ENCODE measurements around the gene PTPRD.
"Not testable (repeated sequence)": the region's sequence is repeated elsewhere in the genome, so short reads cannot be mapped to it uniquely, and the experiment has no call there.

Gene PTPRD

DNA sequence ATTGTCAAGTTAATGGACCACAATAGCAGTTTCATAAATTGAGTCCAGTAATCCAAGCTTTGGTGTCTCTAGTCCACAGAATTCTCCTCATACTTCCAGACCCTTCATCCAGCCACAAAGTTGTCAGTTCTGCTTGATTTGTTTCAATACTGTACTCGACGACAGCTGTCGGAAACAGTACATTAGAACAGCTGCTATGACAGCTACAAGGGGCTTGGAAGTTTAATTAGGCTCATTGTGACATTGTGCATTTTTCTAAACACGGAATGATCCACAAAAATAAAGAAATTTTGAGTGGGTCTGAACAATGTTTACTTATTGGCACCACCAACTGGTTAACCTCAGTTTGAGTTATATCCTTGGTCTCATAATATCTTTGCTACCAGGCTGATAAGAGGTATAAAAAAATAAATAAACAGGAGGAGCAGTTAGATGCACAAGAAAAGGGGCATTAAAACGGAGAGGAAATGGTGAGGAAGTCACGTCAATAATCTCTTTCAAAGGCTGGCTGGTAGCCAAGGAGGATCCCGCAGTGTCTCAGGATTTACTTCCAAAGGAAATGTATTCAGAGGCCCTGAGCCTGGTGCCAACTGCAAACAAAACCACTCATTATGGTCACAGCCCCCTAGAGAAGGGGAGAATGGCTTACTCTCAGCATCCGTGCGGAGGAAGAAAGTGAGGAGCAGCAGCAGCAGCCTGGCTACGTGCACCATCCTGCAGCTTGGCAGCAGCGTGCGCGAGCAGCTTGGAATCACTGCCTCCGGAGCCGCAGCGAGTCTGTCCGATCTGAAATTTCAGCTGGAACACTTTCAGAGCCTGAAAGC is 1879.5 kb downstream of the PTPRD start:
- no peak for DNase-seq

DNA sequence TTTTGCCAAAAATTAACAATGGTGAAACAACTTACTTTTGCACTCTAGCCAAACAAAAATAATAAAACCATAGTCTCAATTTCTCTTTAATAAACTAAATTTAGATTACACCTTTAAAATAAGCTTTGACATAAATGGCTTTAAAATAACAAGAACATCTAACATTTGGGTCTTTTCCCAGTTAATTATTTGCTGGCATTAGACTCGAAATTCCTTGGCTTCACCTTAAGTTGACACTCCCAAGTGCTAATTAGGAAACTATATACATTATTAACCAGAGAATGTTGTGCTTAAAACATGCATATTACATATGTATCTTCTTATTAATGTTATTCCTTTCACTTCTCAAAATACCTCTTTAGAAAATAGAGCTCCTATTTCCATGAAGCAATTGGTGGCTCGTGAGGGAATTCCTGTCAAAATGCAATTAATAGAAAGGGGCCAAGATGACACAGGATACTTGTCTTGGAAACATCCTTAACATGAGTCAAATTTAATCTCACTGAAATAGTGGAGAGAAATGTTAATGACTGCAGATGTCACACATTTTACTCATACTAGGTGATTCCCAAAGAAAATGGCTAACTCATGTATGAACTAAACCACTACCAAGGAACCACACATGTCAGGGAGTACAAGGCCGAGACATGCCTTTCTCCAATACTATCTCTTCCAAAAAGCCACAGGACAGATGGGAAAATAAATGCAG is 1880.3 kb downstream of the PTPRD start:
- no peak for DNase-seq

DNA sequence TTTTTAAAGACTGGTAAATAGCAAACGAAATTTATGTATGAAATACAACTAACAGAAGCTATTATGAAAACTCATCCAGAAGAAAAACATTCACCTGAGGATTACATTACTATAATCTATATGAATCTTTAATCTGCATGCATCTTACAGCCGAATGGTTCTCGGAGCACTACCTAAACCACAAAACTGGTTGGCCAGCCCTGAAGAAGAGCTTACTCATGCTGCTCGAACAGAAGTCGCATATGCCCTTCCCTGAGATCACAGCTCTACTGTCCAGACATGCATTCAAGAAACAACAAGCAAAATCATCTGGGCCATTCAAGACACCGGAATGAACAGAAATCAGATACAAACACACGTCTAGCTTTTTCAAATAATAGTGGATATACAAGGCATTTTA is 1882.2 kb downstream of the PTPRD start:
- no peak for DNase-seq

DNA sequence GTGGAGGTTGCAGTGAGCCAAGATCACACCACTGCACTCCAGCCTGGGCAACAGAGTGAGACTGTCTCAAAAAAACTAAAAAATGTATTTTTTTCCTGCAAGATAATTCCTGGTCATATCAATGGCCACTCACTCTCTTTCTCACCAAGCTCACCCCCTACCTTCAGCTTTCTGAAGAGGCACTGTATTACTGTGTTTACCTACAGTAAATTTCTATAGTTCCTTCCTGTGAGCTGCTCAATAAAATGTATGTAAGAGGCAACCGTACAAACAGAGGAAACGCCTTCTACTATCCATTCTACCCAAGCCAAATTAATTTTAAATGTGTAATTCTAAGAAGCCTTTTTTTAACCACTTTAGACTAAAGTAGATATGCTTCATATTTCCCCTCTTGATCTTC is 1883.9 kb downstream of the PTPRD start:
- no peak for DNase-seq

DNA sequence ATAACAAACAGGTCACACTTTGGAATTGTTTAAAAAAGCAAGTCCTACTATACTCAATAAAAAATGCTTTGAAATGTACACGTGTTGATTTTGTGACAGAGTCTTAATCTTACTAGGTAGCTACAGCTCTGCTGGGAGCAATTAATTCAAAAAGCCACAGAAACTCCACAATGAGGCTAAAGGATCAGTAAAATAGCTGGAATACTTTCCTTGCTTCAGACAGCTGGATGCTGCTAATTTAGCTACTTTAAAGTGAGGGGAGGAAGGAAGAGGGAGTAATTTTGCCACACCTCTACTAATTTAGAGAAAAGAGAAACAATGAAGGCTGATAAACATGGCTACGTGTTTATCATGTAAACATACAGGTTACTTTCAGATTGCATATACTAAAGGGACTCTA is 1885.6 kb downstream of the PTPRD start:
- DNase-seq, result no peak

DNA sequence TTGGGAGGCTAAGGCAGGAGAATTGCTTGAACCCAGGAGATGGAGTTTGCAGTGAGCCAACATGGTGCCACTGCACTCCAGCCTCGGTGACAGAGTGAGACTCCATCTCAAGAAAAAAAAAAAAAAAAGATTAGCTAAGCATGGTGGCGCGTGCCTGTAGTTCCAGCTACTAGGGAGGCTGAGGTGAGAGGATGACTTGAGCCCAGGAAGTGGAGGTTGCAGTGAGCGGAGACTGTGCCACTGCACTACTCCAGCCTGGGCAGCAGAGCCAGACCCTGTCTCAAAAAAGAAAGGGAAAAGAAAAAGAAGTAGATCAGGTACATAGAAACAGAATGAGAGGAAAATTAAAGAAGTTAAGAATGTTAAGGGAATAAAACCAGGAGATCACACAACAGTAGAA is 1886.1 kb downstream of the PTPRD start:
- DNase-seq, result no peak

DNA sequence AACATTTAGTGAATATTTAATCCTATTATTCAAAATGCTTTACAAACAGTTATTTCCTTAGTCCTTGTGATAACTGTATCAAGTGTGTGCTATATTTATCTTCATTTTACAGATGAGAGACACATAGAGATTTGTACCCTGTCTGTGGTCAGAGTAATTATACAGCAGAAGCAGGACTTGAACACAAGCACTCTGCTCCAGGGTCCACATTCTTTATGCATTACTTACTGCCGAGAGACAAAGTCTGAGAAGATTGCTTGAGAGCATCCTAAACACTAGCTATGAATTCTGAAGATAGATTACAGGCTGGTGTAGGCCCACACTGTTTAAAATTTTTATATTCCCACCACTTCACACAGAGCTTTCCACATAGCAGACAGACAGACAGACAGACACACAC is 1887.2 kb downstream of the PTPRD start:
- DNase-seq, result no peak

DNA sequence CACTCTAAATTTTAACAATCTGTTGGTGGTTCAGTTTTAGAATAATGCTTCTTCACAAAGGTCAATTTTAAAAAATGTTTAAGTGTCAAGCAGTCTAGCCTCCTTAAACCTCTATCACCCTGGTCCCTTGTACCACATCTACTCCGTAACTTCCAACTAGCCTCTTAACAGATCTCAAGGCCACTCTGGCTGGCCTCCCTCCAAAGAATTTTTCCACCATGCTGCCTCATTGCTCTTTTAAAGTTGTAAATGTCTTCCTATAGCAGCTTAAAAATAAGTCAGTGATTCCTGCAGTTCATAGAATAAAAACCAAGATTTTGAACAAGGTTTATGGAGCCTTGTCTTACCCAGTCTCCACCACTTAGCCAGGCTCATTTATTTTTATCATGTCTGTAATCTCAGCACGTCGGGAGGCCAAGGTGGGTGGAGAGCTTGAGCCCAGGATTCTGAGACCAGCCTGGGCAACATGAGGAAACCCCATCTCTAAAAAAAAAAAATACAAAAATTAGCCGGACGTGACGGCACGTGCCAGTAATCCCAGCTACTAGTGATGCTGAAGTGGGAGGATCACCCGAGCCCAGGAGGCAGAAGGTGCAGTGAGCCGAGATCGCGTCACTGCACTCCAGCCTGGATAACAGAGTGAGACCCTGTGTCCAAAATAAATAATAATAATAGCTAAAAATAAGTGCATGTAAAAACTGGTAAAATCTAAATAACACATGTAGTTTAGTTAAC is 1888.4 kb downstream of the PTPRD start:
- no peak for DNase-seq

DNA sequence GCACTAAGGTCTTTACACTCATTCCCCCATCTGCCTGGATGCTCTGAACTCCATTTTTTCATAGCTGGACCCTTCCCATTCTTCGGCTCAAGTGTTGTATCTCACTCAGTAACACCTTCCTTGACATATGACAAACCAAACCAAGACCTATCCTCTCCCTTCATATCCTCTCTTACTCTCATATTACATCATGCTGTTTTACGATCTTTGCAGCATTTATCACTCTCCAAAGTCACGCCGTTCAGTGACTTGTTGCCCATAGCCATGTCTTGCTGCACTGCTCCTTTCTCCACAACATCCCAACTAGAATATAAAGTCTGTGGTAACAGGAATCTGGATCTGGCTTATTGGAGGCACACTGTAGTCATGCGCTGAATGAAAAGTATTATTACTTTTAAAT is 1889.6 kb downstream of the PTPRD start:
- DNase-seq, result no peak

DNA sequence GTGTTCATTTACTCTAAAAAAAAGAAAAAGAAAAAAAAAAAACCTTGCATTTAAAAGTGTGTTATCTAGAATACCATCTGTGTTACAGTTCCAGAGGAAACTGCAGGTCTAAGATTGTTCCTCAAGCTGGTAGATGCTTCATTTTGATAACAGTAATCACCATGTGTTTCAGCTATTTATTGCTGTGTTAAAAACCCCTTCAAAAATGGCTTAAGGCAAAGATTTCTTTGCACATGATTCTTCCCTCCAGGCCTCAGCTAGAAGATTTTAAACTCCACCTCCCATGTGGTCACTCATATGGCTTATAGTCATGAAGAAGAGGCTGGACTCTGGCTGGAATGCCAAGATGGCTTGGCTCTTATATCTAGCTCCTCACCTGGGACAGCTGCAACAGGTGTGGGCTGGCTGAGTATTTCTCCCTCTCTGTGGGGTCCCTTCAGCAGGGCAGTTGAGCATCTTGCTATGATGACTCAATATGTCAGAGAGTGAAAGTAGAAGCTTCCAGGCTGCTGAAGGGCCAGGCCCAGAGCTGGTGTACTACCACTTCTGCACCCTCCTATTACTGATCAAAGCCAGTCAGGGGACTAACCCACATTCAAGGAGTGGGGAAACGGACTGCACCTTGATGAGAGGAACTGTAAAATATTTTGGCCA is 1892.8 kb downstream of the PTPRD start:
- no peak for DNase-seq

DNA sequence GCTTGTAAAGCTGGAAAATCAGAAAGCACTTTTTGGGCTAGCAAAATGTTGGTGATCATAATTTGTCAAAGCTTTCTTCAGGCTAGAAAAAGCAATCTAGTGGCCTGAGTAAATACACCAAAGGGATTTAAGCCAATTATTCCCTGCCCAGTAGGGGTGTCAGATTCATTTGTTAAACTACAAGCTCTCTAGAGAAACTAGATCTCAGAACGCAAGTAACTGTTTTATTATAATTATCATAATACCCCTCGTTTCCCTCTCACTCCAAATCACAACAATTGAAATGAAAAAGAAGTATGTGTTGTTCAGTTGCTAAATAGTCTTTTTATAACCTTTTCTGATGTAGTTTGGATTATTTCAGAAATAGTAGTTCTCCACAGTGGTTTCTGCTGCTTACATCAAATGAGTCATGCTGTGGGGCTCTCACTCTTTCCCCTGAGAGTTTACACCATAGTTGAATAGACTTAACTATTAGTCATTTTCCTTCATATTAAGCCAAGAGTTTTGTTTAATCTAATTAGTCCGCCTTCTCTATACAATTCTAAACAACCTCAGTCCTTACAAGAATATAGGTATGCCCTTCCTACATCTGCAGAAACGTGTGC is 1894.6 kb downstream of the PTPRD start:
- DNase-seq, result no peak

DNA sequence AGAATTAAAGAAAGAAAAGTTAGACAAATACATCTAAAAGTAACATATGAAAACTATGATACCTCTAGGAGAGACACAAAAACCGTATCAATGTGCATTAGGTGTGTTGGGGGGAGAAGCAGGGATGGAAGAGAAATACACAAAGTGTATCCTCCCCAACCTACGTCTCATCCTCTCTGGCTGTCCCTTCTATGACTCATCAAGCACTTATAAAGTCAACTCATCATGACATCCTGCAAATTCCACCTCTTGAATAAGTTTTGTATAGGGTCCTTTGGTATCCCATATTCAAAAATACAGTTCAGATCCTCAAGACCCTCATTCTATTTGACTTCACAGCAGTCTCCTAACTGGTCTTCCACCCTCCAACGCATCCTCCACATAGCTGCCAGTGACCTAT is 1895.7 kb downstream of the PTPRD start:
- no peak for DNase-seq

DNA sequence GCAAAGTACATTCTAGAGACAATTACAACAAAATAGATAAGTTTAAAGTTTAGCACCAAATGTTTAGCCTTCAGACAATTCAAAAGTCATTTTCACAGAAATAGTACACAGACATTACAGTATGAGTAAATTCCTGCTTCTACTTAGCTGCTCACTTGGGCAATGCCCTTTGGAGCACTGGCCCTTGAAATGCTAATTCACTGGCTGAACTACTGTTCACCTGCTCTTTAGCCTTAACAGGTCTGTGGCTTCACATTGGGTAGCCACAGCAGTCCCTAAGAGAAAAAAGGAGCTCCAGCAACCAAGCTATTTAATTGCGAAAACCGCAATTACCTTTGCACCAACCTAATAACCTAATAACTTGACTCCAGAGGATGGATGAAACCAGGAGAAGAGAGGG is 1897.0 kb downstream of the PTPRD start:
- DNase-seq, result no peak

DNA sequence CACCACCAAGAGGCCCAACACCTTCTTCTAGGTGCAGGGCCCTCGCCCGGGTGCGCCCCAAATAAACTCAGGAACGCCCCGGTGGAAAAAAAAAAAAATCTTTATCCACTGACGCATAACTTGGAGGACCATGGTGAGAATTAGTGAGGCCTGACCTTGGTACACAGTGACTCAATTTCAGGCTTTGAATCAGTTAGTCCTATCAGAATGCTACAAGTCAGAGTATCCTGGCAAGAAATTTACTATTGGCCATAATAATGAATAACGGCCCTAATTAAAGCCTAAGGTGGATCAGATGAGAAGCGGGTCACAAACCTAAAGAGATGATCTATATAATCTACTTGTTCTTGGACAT is 1899.0 kb downstream of the PTPRD start:
- DNase-seq, result no peak

DNA sequence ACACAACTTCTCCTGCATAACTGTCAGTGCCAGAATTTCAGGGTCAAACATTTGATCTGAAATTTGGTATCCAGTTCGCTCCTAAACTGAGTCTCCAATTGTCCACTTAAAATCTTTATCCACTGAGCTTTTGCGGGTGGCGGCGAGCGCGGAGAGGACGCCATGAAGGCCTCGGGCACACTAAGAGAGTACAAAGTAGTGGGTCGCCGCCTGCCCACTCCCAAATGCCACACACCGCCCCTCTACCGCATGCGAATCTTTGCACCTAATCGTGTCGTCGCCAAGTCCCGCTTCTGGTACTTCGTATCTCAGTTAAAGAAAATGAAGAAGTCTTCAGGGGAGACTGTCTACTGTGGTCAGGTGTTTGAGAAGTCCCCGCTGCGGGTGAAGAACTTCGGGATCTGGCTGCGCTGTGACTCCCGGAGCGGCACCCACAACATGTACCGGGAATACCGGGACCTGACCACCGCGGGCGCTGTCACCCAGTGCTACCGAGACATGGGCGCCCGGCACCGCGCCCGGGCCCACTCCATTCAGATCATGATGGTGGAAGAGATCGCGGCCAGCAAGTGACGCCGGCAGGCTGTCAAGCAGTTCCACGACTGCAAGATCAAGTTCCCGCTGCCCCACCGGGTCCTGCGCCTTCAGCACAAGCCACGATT is 1899.5 kb downstream of the PTPRD start:
- no peak for DNase-seq

DNA sequence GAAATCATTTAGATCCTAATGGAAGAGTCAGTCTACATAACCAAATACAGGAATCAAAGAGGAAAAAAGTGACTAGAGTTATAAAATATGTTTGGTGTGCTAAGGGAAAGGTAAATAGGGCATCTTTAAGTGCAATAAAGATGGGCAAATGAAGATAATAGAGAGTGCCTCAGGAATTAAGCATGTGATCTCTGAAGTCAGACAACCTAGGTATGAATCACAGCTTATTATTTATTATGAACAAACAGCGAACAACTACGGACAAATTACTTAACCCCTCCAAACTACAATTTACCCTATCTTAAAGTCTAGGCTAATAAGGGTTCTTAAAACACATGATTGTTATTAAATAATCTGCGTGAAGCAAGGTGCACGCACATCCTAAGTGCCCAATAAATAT is 1903.1 kb downstream of the PTPRD start:
- no peak for DNase-seq

DNA sequence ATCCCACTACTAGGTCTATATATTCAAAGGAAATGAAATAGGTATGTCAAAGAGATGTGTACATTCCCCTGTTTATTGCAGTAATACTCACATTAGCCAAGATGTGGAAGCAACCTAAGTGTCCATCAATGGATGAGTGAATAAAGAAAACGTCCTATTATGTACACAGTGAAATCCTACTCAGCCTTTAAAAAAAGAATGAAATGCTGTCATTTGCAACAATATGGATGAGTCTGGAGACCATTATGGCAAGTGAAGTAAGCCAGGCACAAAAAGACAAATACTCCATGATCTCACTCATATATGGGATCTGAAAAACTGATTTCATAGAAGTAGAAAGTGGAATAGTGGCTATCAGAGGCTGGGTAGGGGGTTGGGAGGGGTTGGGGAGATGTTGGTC is 1904.1 kb downstream of the PTPRD start:
- no peak for DNase-seq

DNA sequence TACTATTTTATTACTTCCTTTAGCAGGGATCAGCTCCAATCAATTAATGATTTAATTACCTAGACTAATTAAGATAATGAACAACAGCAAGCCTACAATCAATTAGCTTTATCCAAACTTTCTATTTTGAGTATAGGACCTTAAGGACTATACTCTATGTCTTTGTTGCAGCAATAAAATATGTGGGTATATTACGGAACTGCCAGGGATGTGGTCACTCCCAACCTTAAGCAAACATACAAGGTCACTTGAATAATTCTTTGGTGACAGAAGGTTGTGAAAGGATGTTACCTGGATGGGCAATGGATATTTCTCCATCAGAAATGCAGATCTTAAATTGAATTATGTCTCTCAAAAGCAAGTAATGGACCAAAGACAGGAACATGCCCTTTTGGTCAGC is 1905.8 kb downstream of the PTPRD start:
- DNase-seq, result no peak

DNA sequence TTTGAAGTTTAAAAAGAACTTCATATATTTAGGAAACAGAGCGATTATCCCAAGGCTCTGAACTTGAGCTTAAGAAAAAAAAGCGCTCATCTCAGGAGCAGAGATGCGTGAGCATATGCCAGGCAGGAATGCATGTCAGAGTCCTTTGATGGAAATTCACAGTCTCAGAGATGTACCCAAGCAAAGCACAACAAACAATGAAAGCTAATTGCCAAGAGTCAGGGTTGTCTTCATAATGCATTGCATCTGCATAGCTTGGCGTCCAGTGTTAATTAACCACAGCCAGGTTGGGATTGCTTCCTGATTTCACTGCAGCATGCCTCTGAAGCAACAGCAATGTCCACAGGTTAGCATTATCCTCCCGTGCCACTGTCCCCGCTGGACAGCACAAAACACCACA is 1906.3 kb downstream of the PTPRD start:
- no peak for DNase-seq

DNA sequence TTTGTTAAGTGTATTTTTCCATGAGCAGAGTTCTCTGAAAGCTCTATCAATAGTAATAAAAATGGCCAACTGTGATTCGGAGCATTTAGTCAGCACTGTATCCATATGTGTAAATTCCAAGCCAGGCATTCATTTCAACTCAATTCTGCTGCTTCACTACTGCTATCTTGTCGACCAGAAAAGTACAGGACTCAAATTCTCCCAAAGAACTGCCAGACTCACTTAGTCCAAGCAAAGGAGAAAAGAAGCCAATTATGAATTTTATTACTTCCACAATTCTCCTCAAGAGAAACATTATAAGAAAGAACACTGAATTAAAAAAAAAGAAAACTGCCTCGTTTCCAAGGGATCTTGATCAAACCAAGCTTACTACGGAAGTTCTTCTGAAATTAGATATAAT is 1906.9 kb downstream of the PTPRD start:
- DNase-seq, result no peak

DNA sequence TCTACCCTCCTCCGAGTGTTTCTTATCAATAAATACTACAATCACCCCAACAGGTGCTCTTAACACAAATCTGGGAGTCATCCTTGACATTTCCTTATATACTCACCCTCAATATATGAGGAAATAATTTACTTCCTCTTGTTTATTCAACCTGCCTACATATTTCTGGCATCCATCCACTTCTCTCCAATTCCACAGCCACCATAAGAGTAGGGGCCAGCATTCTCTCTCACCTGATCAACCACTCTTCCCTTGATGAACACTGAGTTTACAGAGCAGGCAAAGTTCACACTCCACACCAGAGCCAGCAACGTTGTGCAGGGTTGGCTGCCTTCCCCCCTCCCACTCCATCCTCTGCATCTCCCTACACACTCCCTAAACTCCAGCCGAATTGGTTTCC is 1908.9 kb downstream of the PTPRD start:
- DNase-seq, result no peak

DNA sequence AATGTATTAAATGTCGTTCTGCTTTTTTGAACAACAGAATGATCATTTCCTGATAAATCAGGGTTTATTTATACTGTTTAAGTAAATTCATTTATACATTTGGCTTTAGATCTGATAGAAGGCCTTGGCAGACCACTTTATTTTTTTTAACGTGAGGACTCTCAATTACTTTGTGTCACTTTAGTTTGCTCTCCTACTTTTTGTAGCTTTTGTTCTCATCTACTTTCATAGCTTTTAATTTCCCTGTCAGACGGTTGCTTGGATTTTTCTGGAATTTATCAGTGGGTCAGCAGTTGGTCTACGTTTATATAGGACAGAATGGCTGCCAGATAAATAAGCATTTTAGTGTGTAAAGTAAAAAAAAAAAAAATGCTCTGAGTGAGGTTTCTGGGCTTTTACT is 1910.9 kb downstream of the PTPRD start:
- no peak for DNase-seq

DNA sequence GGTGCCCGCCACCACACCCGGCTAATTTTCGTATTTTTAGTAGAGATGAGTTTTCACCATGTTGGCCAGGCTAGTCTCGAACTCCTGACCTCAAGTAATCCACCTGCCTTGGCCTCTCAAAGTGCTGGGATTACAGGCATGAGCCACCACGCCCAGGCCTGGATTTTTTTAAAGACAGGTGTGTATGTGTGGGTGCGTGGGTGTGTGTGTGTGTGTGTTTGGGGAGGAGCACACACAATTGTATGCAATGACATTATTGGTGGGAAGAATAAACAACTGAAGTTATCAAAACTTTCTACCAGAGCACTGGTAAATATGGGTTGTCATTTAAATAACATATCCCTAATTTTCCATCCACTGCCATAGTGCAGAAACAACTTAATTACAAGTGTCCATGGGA is 1915.2 kb downstream of the PTPRD start:
- not testable (repeated sequence) for DNase-seq
